Measurements from ENCODE around the gene KIF21B.

KIF21B gene

GRCh38 chr1:201041011-201041410 is 17.5 kb upstream of the KIF21B start:
- no peak for DNase-seq

- no peak for DNase-seq
Observed at GRCh38 chr1:201039876-201040275, 16.4 kb upstream of the KIF21B start.

GRCh38 chr1:201039418-201039817 is 15.9 kb upstream of the KIF21B start:
- DNase-seq = no peak

GRCh38 chr1:201038186-201038876 is 14.8 kb upstream of the KIF21B start:
- no peak for DNase-seq

GRCh38 chr1:201036188-201036842 is 12.8 kb upstream of the KIF21B start:
- no peak for DNase-seq

GRCh38 chr1:201034671-201035070 is 11.2 kb upstream of the KIF21B start:
- DNase-seq = no peak

GRCh38 chr1:201032408-201032807 is 8.9 kb upstream of the KIF21B start:
- no peak for DNase-seq

- DNase-seq = no peak
Observed at GRCh38 chr1:201028461-201028889, 5.0 kb upstream of the KIF21B start.

- DNase-seq = no peak
Observed at GRCh38 chr1:201026836-201027235, 3.3 kb upstream of the KIF21B start.

- DNase-seq = no peak
Observed at GRCh38 chr1:201026234-201026633, 2.7 kb upstream of the KIF21B start.

- no peak for DNase-seq
Observed at GRCh38 chr1:201025571-201026002, 2.1 kb upstream of the KIF21B start.

- DNase-seq = no peak
Observed at GRCh38 chr1:201024625-201024998, 1.1 kb upstream of the KIF21B start.

GRCh38 chr1:201023920-201024624 is 558 bp upstream of the KIF21B start:
- DNase-seq = no peak

- DNase-seq = peak; percentile 53
Observed at GRCh38 chr1:201022820-201023516, 546 bp downstream of the KIF21B start.

- no peak for DNase-seq
Observed at GRCh38 chr1:201022493-201022819, 1.1 kb downstream of the KIF21B start.

- DNase-seq = no peak
Observed at GRCh38 chr1:201021630-201022492, 1.7 kb downstream of the KIF21B start.

- DNase-seq = peak; percentile 36
Observed at GRCh38 chr1:201020721-201021629, 2.5 kb downstream of the KIF21B start.

GRCh38 chr1:201020040-201020591 is 3.4 kb downstream of the KIF21B start:
- DNase-seq = peak; percentile 48

- peak; percentile 91 for DNase-seq
Observed at GRCh38 chr1:201019321-201019977, 4.1 kb downstream of the KIF21B start.

GRCh38 chr1:201017828-201018163 is 5.7 kb downstream of the KIF21B start:
- DNase-seq = no peak

All from CD4-positive, alpha-beta T cell treated with Interleukin-10 for 1 hour (primary cell).